GM19240 (cell line): ENCODE measurements around the gene AATF.

Experiments
- DNase-seq: peaks from one replicate; pipeline ENCODE4 v3.0.0; 2011; ENCODE audit warnings: low spot score; ENCODE audit not compliant: insufficient read length

The AATF gene, protein sequence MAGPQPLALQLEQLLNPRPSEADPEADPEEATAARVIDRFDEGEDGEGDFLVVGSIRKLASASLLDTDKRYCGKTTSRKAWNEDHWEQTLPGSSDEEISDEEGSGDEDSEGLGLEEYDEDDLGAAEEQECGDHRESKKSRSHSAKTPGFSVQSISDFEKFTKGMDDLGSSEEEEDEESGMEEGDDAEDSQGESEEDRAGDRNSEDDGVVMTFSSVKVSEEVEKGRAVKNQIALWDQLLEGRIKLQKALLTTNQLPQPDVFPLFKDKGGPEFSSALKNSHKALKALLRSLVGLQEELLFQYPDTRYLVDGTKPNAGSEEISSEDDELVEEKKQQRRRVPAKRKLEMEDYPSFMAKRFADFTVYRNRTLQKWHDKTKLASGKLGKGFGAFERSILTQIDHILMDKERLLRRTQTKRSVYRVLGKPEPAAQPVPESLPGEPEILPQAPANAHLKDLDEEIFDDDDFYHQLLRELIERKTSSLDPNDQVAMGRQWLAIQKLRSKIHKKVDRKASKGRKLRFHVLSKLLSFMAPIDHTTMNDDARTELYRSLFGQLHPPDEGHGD

GRCh38 chr17:36948717-36949460, at the start of gene AATF:
AATF (plus strand) TSS chr17:36948954; CDS start chr17:36949126, 172 bp downstream.
- DNase-seq: peak; percentile 96

DNA sequence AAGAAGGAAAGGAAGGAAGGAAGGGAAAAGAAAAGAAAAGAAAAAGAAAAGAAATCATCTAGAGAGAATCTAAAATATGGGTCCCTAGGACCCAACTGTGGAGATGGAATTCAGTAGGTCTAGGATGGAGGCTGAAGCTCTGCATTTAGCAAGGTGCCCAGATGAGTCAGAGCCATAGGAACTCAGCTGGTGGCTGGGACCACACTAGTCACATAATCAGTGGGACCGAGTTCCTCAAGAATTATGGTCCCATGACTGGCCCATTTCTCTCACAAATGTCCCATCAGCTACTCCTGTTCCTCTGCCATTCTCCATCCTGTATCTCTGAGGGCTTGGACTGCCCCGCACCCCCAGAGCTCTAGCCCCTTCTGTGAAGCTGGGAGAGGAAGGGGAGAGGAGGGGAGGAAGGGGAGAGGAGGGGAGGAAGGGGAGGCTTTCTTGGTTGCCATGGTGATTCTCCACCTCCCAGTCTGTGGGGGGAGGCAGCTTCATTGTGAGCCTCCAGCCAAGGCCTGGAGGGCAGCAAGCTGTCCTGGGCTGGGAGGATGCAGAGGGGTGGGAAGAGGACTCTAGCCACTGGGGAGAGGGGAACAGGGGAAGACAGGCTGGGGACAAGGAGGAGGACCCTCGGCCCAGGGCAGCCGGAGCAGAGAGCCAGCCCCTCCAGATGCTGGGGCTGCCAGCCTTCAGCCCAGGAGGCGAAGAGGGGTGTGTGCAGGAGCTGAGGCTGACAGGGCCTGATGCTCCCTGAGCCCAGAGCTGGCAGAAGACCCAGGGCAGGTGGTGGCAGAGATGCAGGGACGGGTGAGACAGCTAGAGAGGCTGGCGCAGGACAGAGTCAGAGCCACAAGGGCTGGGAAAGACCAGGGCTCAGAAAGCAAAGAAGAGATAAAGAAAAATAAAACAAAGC, 49.2 kb upstream of the AATF start:
- no peak for DNase-seq

DNA sequence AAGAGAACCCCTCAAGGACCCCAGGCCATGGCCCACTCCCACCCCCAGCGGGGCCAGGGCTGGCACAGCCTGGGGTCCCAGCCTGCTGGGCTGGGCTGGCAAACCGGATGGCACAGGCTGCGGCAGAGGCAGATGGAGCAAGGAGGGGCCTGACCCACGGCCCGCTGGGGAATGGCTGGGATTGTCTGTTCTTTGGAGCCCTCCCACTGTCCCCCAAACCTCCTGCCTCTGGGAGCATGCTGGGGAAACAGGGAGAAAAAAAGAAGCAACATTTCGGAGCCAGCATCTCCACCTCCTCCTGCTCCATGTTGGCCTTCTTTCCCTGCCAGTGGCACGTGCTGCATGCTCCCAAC, 48.6 kb upstream of the AATF start:
- DNase-seq: no peak

DNA sequence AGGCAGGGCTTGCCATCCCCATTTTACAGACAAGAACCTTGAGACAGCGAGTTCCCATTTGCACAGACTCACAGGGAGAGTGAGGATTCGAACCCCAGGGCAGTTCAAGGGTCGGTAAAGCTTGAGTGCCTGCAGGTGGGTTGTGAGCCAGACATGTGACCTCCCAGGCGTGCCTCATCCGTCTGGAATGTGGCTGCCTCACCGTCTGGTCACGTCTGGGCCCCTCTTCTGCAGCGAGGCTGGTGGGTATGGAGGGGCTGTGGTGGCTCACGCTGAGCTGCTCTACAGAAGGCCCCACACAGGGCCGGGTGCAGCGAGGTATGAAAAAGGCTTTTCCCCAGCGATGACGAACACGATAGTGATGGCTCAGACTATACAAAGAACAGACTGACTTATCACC, 47.2 kb upstream of the AATF start:
- no peak for DNase-seq

GRCh38 chr17:36907407-36907806, 41.3 kb upstream of the AATF start:
- no peak for DNase-seq

DNA sequence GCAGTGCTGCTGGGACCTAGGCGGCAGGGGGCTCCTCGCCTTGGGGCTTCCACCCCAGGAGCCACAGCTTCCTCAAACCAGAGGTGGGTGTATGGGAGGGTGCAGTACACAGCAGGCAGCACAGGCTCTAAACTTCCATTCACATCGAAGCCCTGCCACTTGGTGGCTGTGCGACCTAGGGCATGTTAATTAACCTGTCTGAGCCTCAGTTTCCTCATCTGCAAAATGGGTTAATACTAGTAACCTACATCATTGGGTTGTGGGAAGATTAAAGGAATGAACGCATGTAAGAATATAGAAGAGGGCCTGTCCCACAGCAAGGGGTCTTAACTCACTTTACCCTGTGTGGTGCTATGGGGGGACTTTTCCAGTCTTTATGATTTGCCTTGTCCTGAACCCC, 38.2 kb upstream of the AATF start:
- no peak for DNase-seq

DNA sequence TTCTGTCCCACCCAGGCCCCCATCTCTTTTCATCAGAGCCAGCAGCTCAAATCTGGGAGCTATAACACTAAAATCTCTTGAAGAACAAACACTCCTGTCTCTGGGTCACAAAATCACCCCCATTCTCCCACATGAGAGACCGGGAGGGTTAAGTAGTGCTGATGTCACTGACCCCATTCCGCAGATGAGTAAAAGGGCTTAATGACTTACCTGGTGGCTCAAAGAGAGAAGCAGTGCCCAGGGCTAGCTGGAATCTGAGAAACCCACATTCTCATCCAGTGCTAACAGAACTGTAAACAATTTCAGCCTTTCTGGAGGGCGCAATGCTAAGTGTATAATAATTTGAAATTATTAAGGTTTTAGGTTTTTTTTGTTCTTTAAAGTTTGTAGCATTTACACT, 37.8 kb upstream of the AATF start:
- no peak for DNase-seq

GRCh38 chr17:36913132-36913531, 35.6 kb upstream of the AATF start:
- no peak for DNase-seq

DNA sequence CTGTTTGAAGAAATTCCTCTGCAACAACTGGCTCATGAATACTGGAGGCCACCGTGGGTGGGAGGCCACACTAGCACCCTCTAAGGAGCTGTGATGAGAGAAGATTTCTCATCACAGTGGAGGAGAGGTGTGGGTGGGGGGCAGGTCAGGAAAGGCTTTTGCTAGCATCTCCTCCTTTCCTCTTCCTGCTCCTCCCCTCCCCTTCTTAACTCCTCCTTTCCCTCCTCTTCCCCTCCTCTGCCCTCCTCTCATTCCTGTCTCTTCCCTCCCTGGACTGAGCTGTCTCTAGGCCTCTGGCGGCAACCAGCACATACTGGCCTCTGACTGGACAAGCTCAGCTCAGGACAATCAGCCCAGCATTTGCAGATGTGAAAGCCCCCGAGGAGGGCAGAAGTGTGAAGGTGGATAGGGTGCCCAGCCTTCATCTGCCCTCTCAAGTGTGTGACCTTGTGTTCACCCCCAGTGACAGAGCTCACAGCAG, 30.5 kb upstream of the AATF start:
- DNase-seq: no peak

- no peak for DNase-seq
These were observed 29.3 kb upstream of the AATF start for GRCh38 chr17:36919407-36919968.

DNA sequence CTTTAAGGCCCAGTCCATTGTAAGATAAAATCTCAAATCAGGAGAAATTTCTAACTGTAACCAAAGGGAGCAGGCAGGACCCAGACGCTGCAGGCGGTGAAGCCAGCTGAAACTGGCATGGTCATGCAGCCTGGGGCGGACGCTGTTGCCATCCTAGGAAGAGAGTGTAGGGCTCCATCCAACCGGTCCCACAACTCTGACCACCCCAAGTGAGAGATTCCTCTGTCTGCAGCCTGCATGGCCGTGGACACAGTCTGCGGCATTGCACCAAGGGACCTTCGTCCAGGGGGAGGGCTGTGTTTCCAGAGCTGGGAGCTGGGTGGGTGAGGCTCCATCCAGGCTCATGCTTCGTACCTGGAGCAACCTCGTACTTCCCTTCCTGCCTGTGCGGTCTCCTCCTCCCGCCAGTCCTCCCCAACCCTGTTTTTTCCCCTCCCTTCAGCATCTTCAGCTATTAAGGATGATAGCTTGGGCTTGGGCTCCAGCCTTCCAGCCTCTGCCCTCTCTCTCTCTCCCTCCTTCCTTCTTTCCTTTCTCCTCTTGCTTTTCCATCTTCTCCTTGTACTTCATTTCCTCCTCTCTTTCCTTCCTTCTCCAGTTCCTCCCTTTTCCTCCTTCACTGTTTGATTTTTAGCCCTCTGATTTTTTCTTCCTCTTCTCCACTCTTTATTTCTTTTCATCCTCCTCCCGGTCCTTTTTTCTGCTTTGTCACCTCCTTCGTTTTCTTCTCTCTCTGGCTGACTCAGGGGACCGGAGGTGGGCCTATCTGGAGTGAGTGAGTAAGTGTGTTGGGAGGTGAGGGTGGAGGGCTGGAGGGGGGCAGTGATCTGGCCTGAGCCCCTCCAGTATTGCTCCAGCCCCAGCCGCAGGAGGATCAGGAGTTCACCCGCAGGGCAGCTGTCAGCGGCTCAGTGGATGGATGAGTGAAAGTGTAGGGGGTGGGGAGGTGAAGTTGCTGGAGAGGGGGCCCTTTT, 28.4 kb upstream of the AATF start:
- no peak for DNase-seq

DNA sequence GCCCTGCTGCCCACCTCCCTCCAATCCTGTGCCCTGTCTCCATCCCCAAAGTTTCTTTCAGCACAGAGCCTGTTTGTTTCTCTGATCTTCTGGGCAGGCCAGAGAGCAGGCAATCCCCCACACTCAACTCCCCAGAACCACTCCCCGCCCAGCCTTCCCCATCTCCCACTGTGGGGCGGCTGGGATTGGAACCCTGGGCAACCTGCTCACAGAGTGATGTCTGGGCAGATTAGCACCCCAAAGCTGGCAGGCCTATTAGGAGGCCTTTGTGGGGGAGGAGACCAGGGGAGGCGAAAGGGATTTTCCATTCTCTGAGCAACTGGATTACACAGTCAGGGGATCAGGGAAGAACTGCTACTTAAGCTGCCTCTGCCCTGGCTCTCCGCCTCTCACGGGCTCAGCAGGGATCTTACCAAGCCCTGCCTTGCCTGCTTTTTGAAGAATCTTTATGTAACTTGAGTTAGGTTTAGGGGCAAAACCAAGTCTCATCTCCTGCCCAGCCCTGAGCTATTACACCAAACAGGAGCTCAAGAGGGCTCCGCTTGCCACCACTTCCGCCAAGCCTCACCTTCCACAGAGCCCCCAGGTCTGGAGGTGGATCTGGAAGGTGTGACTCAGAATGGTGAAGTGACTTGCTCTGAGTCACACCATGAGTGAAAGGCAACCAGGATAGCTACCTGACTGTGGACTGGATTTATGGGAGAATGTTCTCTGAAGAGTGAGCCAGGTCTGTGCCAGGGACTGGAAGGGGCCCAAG, 27.5 kb upstream of the AATF start:
- DNase-seq: no peak

DNA sequence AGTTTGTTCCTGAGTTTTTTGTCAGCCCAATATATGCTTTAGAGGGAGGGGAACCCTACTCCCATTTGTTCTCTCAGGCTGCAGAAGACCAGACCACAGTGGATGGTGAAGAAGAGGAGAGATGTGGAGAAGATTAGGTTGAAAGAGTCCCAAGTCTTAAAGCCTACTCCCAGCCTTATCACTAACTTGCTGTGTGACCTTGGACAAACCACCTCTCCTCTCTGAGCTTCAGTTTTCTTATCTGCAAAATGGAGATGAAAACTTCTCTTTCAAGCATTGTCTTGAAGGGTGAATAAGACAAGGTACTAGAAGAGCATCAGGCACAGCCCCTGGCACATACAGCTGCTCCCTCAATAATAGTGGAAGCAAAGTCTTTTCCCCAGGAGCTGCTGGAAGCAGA, 26.6 kb upstream of the AATF start:
- no peak for DNase-seq

DNA sequence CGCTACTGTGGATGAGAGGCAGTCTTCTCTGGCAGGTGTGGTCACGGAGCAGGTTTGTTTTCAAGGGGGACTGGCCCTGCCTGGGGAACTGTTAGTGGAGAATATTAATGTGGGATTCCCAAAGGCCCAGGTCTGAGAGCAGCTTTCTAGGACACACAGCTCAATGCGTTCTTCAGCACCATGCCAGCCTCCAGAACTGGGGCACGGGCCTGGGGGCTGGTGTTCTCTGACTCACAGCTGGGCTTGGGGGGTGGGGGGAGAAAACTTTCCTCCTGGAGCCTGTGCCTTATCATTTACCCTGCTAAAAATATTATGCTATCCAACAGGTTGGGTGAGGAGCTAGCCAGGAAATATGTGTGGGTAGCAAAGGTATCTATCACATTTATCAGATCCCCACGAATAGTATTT, 24.9 kb upstream of the AATF start:
- no peak for DNase-seq

GRCh38 chr17:36926226-36926625, 22.5 kb upstream of the AATF start:
- DNase-seq: no peak

DNA sequence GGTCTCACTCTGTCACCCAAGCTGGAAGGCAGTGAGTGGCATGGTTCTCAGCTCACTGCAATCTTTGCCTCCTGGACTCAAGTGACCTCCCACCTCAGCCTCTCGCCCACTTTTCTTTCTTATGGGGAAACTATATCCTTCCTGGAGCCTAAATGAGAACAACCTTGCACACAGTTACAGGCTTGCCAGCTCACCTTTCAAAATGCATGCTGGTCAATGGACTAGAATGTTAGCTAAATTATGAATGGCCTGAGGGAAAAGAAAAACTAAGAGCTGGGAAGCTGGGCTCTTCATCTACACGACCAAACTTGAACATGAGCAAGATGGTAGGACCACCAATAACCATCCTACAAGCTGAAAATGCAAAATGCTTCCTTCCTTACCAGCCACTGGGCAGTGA, 22.1 kb upstream of the AATF start:
- DNase-seq: no peak

GRCh38 chr17:36928471-36929345, 20.0 kb upstream of the AATF start:
- no peak for DNase-seq
